GM12874 (cell line): ENCODE results near the gene ZMYND8.

ENCODE experiments used
- CTCF ChIP-seq: IDR thresholded peaks from 2 replicates; pipeline ENCODE4 v1.5.1; 2011; ENCODE audit warnings: low read depth, mild to moderate bottlenecking, control low read depth, low read length, moderate library complexity; ENCODE audit not compliant: insufficient read depth

Gene ZMYND8

GRCh38 chr20:47303736-47304135, 52.8 kb downstream of the ZMYND8 start:
- no peak for TF ChIP-seq CTCF

- TF ChIP-seq CTCF = no peak
Observed at GRCh38 chr20:47300071-47300470, 56.4 kb downstream of the ZMYND8 start.

GRCh38 chr20:47298624-47299023, 57.9 kb downstream of the ZMYND8 start:
- TF ChIP-seq CTCF = no peak

GRCh38 chr20:47297746-47298145, 58.8 kb downstream of the ZMYND8 start:
- TF ChIP-seq CTCF = no peak

- TF ChIP-seq CTCF = no peak
Observed at GRCh38 chr20:47296950-47297349, 59.5 kb downstream of the ZMYND8 start.

- no peak for TF ChIP-seq CTCF
Observed at GRCh38 chr20:47295921-47296426, 60.5 kb downstream of the ZMYND8 start.

- no peak for TF ChIP-seq CTCF
Observed at GRCh38 chr20:47295129-47295813, 61.2 kb downstream of the ZMYND8 start.

- no peak for TF ChIP-seq CTCF
Observed at GRCh38 chr20:47293631-47294030, 62.9 kb downstream of the ZMYND8 start.
